GM18873 (cell line): ENCODE measurements around the gene INTS13.
"Not testable (repeated sequence)": the region's sequence is repeated elsewhere in the genome, so short reads cannot be mapped to it uniquely, and the experiment has no call there.

Experiments used
- ATAC-seq: cut with Tn5 transposase; IDR thresholded peaks from one replicate; pipeline ENCODE4 v1.9.1; 2021; ENCODE audit warnings: mild to moderate bottlenecking, moderate library complexity, moderate number of reproducible peaks; ENCODE audit not compliant: unreplicated experiment, low FRiP score

INTS13 gene

GRCh38 chr12:26937863-26938700 is at the start of gene INTS13, which contains the start of gene FGFR1OP2:
INTS13 (minus strand) TSS chr12:26937981; CDS start chr12:26936803, 1,178 bp downstream.
FGFR1OP2 (plus strand) TSS chr12:26938470; CDS start chr12:26954159, 15,689 bp downstream.
- peak; percentile 73 for ATAC-seq

- no peak for ATAC-seq
These were observed 45.1 kb upstream of the INTS13 start for GRCh38 chr12:26982866-26983265.

- no peak for ATAC-seq
These were observed 42.0 kb upstream of the INTS13 start for GRCh38 chr12:26979733-26980132.

DNA sequence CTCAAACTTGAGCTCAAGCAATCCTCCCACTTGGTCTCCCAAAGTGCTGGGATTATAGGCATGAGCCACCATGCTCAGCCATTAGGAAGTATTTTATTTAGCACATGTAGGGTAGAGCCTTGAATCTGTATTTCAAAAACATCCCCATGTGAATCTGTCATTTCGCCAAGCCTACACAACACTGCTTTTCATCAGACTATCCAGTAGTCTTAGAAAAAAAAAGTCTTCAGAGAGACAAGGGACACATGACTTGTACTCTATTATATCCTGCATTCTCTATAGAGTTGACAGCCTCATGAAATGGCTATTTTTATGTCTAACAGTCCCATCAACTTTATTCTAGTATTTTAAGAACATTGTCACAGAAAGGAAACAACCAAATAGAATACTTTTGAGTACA is 41.0 kb upstream of the INTS13 start:
- no peak for ATAC-seq

DNA sequence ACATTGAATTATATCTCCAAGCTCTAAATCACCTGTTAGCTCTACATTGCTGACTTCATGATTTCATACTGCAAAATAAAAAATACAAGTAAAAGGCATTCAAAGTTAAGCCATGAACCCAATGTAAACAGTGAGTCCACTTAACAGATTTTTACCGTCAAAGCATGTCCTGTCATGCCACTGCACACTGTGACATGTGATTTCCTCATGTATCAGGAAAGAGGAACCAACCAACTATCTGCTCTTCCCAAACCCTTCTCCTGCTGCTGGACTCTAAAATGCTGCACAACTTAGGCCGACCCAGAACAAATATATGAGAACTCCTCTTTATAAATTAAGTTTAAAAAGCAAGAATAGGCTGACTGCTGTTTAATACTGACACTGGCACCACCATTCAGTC is 38.9 kb upstream of the INTS13 start:
- ATAC-seq = no peak

- peak; percentile 96 for ATAC-seq
These were observed 34.2 kb upstream of the INTS13 start for GRCh38 chr12:26971963-26972362.

GRCh38 chr12:26970136-26970535 is 32.4 kb upstream of the INTS13 start:
- ATAC-seq = no peak

DNA sequence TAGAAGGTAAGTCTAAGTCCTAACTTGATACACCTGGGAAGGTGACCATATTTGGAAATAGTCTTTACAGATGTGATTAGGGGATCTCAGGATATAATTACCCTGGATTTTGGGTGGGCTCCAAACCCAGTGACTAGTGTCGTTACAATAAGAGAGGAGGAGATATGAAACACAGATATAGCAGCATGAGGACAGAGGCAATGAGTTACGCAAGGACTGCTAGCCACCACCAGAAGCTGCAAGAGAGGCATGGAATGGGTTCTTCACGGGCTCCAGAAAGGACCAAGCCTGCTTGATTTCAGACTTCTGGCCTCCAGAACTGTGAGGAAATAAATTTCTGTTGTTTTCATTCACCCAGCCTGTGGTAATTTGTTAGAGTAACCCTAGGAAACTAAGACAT is 29.1 kb upstream of the INTS13 start:
- ATAC-seq = no peak

GRCh38 chr12:26963413-26963812 is 25.6 kb upstream of the INTS13 start:
- no peak for ATAC-seq

DNA sequence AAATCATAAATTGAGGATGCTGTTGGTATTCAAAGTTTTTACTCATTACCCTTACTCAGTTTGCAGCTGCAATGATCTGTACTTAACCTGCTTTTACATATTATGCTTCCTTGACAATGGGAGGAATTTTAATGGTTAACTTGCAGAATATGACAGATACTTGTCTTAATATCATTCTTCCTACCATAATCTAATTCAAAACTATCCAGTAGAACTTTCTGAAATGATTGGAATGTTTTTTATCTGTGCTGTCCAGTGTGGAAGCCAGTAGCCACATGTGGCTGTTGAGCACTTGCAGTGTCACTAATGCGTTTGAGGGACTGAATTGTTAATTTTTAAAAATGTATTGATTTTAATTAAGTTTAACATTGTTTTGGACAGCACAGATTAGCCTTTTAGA is 24.0 kb upstream of the INTS13 start:
- no peak for ATAC-seq

GRCh38 chr12:26961391-26961790 is 23.6 kb upstream of the INTS13 start:
- ATAC-seq = not testable (repeated sequence)

GRCh38 chr12:26954027-26954426 is 16.2 kb upstream of the INTS13 start:
- no peak for ATAC-seq

DNA sequence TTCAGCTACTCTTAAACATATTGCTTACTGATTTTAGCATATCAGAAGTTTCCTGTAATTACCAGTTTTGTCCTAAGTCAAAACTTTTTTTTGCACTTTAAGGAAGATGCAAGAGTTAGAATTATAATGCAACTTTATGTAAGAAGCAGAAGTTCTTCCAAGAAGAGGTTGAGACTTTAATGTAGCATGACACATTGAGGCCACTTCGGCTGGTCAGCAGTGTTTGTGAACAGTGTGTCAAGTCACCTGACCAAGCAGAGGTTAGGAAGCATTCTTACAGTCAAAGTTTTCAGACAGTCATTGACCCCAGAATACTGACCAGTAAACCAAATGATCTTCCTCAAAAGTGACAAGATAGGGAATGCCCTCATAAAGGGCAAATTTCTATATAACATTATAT is 15.7 kb upstream of the INTS13 start:
- ATAC-seq = no peak

DNA sequence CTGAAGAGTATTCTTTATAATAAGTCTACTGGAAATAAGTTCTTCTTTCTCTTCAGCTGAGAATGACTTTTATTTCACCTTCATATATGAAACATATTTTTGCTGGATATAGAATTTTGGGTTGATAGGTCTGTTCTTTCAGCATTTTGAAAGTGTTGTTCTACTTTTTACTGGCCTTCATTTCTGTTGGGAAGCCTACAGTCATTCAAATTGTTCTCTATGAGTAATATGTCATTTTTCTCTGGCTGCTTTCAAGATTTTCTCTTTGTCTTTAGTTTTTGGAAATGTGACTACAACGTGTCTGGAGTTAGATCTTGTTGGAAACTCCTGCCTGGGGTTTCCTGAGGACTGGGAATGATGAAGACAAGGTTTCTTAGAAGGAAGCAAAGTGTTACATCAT is 10.5 kb upstream of the INTS13 start:
- no peak for ATAC-seq

GRCh38 chr12:26941215-26941594 is 3.4 kb upstream of the INTS13 start:
- ATAC-seq = no peak

GRCh38 chr12:26940516-26941214 is 2.9 kb upstream of the INTS13 start:
- ATAC-seq = no peak

GRCh38 chr12:26939953-26940352 is 2.2 kb upstream of the INTS13 start:
- ATAC-seq = no peak

DNA sequence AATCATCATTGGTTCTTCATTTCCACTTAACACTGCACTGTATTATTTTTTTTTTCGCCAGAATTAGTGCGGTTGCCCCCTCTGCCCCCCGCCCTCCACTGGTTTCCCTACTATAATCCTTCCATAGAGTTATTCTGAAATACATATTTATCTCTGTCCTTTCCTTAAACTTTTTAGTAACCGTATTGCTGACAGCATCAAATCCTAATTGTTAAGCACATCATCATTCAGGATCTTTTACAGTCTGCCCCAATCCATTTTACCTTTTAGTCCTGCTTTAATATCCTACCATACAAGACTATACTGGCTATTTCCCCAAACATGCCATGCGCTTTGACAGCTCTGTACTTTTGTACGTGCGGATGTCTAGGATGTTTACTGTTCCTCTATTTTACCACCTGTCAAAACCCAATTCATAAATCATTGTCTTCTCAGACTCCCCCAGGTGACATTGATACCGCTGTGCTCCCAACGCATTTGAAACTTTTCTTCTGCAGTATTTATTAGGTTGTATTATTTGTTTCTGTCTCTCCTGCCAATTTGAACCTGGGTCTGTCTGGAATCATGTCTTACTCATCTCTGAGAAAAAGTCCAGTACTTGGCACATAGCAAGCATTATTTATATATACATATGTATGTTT is 1.5 kb upstream of the INTS13 start:
- ATAC-seq = no peak

- ATAC-seq = no peak
These were observed 901 bp upstream of the INTS13 start for GRCh38 chr12:26938701-26939062.

GRCh38 chr12:26937443-26937862 is 328 bp downstream of the INTS13 start:
- ATAC-seq = no peak
